BE2C (cell line): Measurements from ENCODE around the gene SNRPA.
"Not testable (repeated sequence)": the region's sequence is repeated elsewhere in the genome, so short reads cannot be mapped to it uniquely, and the experiment has no call there.

ENCODE experiments used
- DNase-seq: peaks from one replicate; pipeline ENCODE4 v3.0.0-alpha.2; 2020
- H3K27me3 ChIP-seq: fragments of 250-450 bp; sonication (Bioruptor Pico); 2 replicates; pipeline ENCODE4 v1.5.1; 2020; ENCODE audit warnings: mild to moderate bottlenecking
- H3K36me3 ChIP-seq: fragments of 250-450 bp; sonication (Bioruptor Pico); 2 replicates; pipeline ENCODE4 v1.5.1; 2020; ENCODE audit warnings: mild to moderate bottlenecking
- H3K4me1 ChIP-seq: fragments of 250-450 bp; sonication (Bioruptor Pico); 2 replicates; pipeline ENCODE4 v1.5.1; 2020
- H3K4me3 ChIP-seq: 2 replicates; pipeline ENCODE4 v1.5.1; 2011; ENCODE audit warnings: low read depth, low read length
- H3K9me3 ChIP-seq: fragments of 250-450 bp; sonication (Bioruptor Pico); 2 replicates; pipeline ENCODE4 v1.5.1; 2020
- TF ChIP-seq, protein P1 (sequence below): IDR thresholded peaks from 2 replicates; pipeline ENCODE4 v1.5.1; 2012; ENCODE audit warnings: mild to moderate bottlenecking, low read depth, low read length

SNRPA gene

DNA sequence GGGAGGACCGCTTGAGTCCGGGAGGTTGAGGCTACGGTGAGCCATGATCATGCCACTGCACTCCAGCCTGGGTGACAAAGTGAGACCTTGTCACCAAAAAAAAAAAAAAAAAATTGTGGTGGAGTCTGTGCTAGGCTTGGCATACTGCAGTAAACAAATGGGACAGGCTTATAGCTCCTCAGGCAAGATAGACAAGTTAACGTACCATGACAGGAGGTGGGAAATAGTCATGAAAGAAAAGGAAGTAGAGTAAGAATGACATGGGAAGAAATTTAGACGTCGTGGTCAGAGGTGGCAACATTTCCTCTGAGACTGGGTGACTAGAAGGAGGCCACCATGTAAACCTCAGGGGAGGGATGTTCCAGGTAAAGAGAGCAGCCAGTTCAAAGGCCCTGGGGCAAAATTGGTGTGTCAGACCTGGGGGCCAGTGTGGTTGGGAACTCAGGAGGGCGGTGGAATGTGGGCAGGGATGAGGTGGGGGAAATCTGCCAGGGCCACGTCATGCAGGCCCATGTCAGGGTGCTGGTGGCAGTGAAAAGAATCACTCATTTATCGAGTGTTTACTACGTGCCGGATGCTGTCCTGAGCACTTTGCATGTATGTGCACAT, 5.6 kb downstream of the SNRPA start:
- DNase-seq: no peak
- Histone ChIP-seq H3K9me3 (no peaks in the 10 kb centered on the region), H3K4me3 (no peak overlapping the region), H3K36me3 (peaks cover 75% of the 10 kb centered on the region), H3K27me3 (no peaks in the 10 kb centered on the region), H3K4me1 (no peaks in the 10 kb centered on the region)
- TF ChIP-seq, protein P1, sequence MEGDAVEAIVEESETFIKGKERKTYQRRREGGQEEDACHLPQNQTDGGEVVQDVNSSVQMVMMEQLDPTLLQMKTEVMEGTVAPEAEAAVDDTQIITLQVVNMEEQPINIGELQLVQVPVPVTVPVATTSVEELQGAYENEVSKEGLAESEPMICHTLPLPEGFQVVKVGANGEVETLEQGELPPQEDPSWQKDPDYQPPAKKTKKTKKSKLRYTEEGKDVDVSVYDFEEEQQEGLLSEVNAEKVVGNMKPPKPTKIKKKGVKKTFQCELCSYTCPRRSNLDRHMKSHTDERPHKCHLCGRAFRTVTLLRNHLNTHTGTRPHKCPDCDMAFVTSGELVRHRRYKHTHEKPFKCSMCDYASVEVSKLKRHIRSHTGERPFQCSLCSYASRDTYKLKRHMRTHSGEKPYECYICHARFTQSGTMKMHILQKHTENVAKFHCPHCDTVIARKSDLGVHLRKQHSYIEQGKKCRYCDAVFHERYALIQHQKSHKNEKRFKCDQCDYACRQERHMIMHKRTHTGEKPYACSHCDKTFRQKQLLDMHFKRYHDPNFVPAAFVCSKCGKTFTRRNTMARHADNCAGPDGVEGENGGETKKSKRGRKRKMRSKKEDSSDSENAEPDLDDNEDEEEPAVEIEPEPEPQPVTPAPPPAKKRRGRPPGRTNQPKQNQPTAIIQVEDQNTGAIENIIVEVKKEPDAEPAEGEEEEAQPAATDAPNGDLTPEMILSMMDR: no peak

DNA sequence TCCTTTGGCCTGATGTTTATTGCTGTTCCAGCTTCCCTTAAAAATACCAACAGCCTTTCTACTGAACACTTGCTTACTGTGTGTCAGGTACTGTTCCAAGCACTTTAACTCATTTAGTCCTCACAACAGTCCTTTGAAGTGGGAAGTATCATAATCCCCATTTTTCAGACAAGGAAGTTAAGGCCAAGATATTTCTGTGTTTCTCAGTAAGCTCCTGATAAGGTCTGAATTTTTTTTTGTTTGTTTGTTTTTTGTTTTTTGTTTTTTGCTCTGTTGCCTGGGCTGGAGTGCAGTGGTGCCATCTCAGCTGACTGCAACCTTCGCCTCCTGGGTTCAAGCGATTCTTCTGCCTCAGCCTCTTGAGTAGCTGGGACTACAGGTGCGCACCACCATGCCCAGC, 7.5 kb downstream of the SNRPA start:
- no peaks in the 10 kb centered on the region for H3K4me1 ChIP-seq
- peaks cover 88% of the 10 kb centered on the region for H3K36me3 ChIP-seq
- no peaks in the 10 kb centered on the region for H3K27me3 ChIP-seq
- H3K9me3 ChIP-seq: no peaks in the 10 kb centered on the region
- no peak overlapping the region for H3K4me3 ChIP-seq
- no peak for DNase-seq
- TF ChIP-seq, protein P1: no peak

GRCh38 chr19:40759352-40759751, 8.3 kb downstream of the SNRPA start:
- Histone ChIP-seq H3K27me3 (no peaks in the 10 kb centered on the region), H3K9me3 (no peaks in the 10 kb centered on the region), H3K4me3 (no peak overlapping the region), H3K36me3 (peaks cover 92% of the 10 kb centered on the region), H3K4me1 (no peaks in the 10 kb centered on the region)
- TF ChIP-seq, protein P1: no peak
- no peak for DNase-seq

GRCh38 chr19:40762754-40763470, 11.9 kb downstream of the SNRPA start:
- Histone ChIP-seq H3K4me3 (no peak overlapping the region), H3K27me3 (no peaks in the 10 kb centered on the region), H3K36me3 (peaks cover 80% of the 10 kb centered on the region), H3K4me1 (no peaks in the 10 kb centered on the region), H3K9me3 (no peaks in the 10 kb centered on the region)
- no peak for DNase-seq
- TF ChIP-seq, protein P1: no peak

GRCh38 chr19:40763526-40763925, 12.5 kb downstream of the SNRPA start:
- Histone ChIP-seq H3K4me1 (no peaks in the 10 kb centered on the region), H3K36me3 (peaks cover 74% of the 10 kb centered on the region), H3K27me3 (no peaks in the 10 kb centered on the region), H3K9me3 (no peaks in the 10 kb centered on the region), H3K4me3 (no peak overlapping the region)
- no peak for DNase-seq
- TF ChIP-seq, protein P1: no peak

DNA sequence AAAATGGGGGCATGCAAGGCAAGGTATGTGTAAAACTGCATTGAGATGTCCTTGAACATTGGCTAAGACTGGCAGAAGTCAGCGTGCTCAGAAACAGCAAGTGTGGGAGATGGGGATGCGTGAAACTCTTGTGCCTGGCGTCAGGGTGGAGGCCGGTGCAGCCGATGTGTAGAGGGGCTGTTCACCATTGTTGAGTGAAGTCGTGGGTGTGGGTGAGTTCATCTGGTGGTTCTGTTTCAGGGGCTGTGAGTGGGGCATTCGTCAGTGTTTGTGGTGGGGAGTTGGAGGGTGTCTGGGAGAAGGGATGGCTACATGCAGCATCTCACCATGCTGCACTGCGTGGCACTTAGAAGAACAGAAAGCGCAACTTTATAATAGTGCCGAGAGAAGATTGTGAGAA, 13.0 kb downstream of the SNRPA start:
- Histone ChIP-seq H3K4me1 (no peaks in the 10 kb centered on the region), H3K9me3 (no peaks in the 10 kb centered on the region), H3K4me3 (no peak overlapping the region), H3K27me3 (no peaks in the 10 kb centered on the region), H3K36me3 (peaks cover 70% of the 10 kb centered on the region)
- TF ChIP-seq, protein P1: no peak
- no peak for DNase-seq

- not testable (repeated sequence) for H3K27me3 ChIP-seq, H3K4me3 ChIP-seq, DNase-seq, H3K9me3 ChIP-seq, H3K4me1 ChIP-seq
- peaks cover 47% of the 10 kb centered on the region for H3K36me3 ChIP-seq
These were observed 15.4 kb downstream of the SNRPA start for GRCh38 chr19:40766385-40766784.
